Measurements from ENCODE around the gene ADCY9.
"Not testable (repeated sequence)": the region's sequence is repeated elsewhere in the genome, so short reads cannot be mapped to it uniquely, and the experiment has no call there.

The ADCY9 gene

GRCh38 chr16:3971706-3972105, 144.5 kb downstream of the ADCY9 start:
- Histone ChIP-seq H3K4me3 (ENCODE audit: low read length) (no peak overlapping the region), H3K27me3 (ENCODE audit: control insufficient read depth, insufficient read depth, low read length) (no peaks in the 10 kb centered on the region), H3K9me3 (ENCODE audit: control insufficient read depth, low read depth, low read length) (no peaks in the 10 kb centered on the region), H3K9ac (ENCODE audit: low read length) (no peak overlapping the region), H3K4me1 (ENCODE audit: control insufficient read depth, low read depth, low read length) (no peaks in the 10 kb centered on the region), H3K36me3 (ENCODE audit: control insufficient read depth, low read depth, low read length) (no peaks in the 10 kb centered on the region), H3K27ac (ENCODE audit: low read length) (no peak overlapping the region)

- Histone ChIP-seq H3K36me3 (ENCODE audit: control insufficient read depth, low read depth, low read length) (no peaks in the 10 kb centered on the region), H3K9ac (ENCODE audit: low read length) (no peak overlapping the region), H3K4me3 (ENCODE audit: low read length) (no peak overlapping the region), H3K27me3 (ENCODE audit: control insufficient read depth, insufficient read depth, low read length) (no peaks in the 10 kb centered on the region), H3K27ac (ENCODE audit: low read length) (no peak overlapping the region), H3K4me1 (ENCODE audit: control insufficient read depth, low read depth, low read length) (no peaks in the 10 kb centered on the region), H3K9me3 (ENCODE audit: control insufficient read depth, low read depth, low read length) (no peaks in the 10 kb centered on the region)
Measured at GRCh38 chr16:3971261-3971660, 145.0 kb downstream of the ADCY9 start.

GRCh38 chr16:3968551-3968950, 147.7 kb downstream of the ADCY9 start:
- Histone ChIP-seq H3K4me1 (ENCODE audit: control insufficient read depth, low read depth, low read length) (peaks cover 8% of the 10 kb centered on the region), H3K27me3 (ENCODE audit: control insufficient read depth, insufficient read depth, low read length) (no peaks in the 10 kb centered on the region), H3K9ac (ENCODE audit: low read length) (no peak overlapping the region), H3K9me3 (ENCODE audit: control insufficient read depth, low read depth, low read length) (no peaks in the 10 kb centered on the region), H3K36me3 (ENCODE audit: control insufficient read depth, low read depth, low read length) (no peaks in the 10 kb centered on the region), H3K4me3 (ENCODE audit: low read length) (no peak overlapping the region), H3K27ac (ENCODE audit: low read length) (no peak overlapping the region)

GRCh38 chr16:3966681-3967080, 149.6 kb downstream of the ADCY9 start:
- Histone ChIP-seq H3K9me3 (ENCODE audit: control insufficient read depth, low read depth, low read length) (no peaks in the 10 kb centered on the region), H3K4me3 (ENCODE audit: low read length) (no peak overlapping the region), H3K36me3 (ENCODE audit: control insufficient read depth, low read depth, low read length) (no peaks in the 10 kb centered on the region), H3K9ac (ENCODE audit: low read length) (no peak overlapping the region), H3K27ac (ENCODE audit: low read length) (no peak overlapping the region), H3K27me3 (ENCODE audit: control insufficient read depth, insufficient read depth, low read length) (no peaks in the 10 kb centered on the region), H3K4me1 (ENCODE audit: control insufficient read depth, low read depth, low read length) (peaks cover 9% of the 10 kb centered on the region)

GRCh38 chr16:3965781-3966582, 150.3 kb downstream of the ADCY9 start:
- peaks cover 9% of the 10 kb centered on the region for H3K4me1 ChIP-seq (ENCODE audit: control insufficient read depth, low read depth, low read length)
- no peaks in the 10 kb centered on the region for H3K9me3 ChIP-seq (ENCODE audit: control insufficient read depth, low read depth, low read length)
- no peaks in the 10 kb centered on the region for H3K36me3 ChIP-seq (ENCODE audit: control insufficient read depth, low read depth, low read length)
- H3K27me3 ChIP-seq (ENCODE audit: control insufficient read depth, insufficient read depth, low read length) = no peaks in the 10 kb centered on the region
- H3K27ac ChIP-seq (ENCODE audit: low read length) = no peak overlapping the region
- no peak overlapping the region for H3K9ac ChIP-seq (ENCODE audit: low read length)
- H3K4me3 ChIP-seq (ENCODE audit: low read length) = no peak overlapping the region

- H3K27ac ChIP-seq (ENCODE audit: low read length) = no peak overlapping the region
- H3K27me3 ChIP-seq (ENCODE audit: control insufficient read depth, insufficient read depth, low read length) = no peaks in the 10 kb centered on the region
- H3K4me1 ChIP-seq (ENCODE audit: control insufficient read depth, low read depth, low read length) = peaks cover 9% of the 10 kb centered on the region
- no peak overlapping the region for H3K9ac ChIP-seq (ENCODE audit: low read length)
- H3K4me3 ChIP-seq (ENCODE audit: low read length) = no peak overlapping the region
- H3K9me3 ChIP-seq (ENCODE audit: control insufficient read depth, low read depth, low read length) = no peaks in the 10 kb centered on the region
- no peaks in the 10 kb centered on the region for H3K36me3 ChIP-seq (ENCODE audit: control insufficient read depth, low read depth, low read length)
Measured at GRCh38 chr16:3965306-3965705, 150.9 kb downstream of the ADCY9 start.

GRCh38 chr16:3964686-3965290, 151.5 kb downstream of the ADCY9 start:
- Histone ChIP-seq H3K9me3 (ENCODE audit: control insufficient read depth, low read depth, low read length) (no peaks in the 10 kb centered on the region), H3K27me3 (ENCODE audit: control insufficient read depth, insufficient read depth, low read length) (no peaks in the 10 kb centered on the region), H3K9ac (ENCODE audit: low read length) (no peak overlapping the region), H3K4me3 (ENCODE audit: low read length) (no peak overlapping the region), H3K4me1 (ENCODE audit: control insufficient read depth, low read depth, low read length) (peaks cover 9% of the 10 kb centered on the region), H3K36me3 (ENCODE audit: control insufficient read depth, low read depth, low read length) (no peaks in the 10 kb centered on the region), H3K27ac (ENCODE audit: low read length) (no peak overlapping the region)

GRCh38 chr16:3963886-3964685, 152.2 kb downstream of the ADCY9 start:
- H3K4me3 ChIP-seq (ENCODE audit: low read length) = no peak overlapping the region
- no peaks in the 10 kb centered on the region for H3K27me3 ChIP-seq (ENCODE audit: control insufficient read depth, insufficient read depth, low read length)
- H3K27ac ChIP-seq (ENCODE audit: low read length) = no peak overlapping the region
- H3K9ac ChIP-seq (ENCODE audit: low read length) = no peak overlapping the region
- no peaks in the 10 kb centered on the region for H3K36me3 ChIP-seq (ENCODE audit: control insufficient read depth, low read depth, low read length)
- no peaks in the 10 kb centered on the region for H3K9me3 ChIP-seq (ENCODE audit: control insufficient read depth, low read depth, low read length)
- H3K4me1 ChIP-seq (ENCODE audit: control insufficient read depth, low read depth, low read length) = peaks cover 9% of the 10 kb centered on the region

GRCh38 chr16:3963203-3963602, 153.0 kb downstream of the ADCY9 start:
- no peaks in the 10 kb centered on the region for H3K36me3 ChIP-seq (ENCODE audit: control insufficient read depth, low read depth, low read length)
- H3K9ac ChIP-seq (ENCODE audit: low read length) = no peak overlapping the region
- no peak overlapping the region for H3K27ac ChIP-seq (ENCODE audit: low read length)
- peaks cover 9% of the 10 kb centered on the region for H3K4me1 ChIP-seq (ENCODE audit: control insufficient read depth, low read depth, low read length)
- no peaks in the 10 kb centered on the region for H3K9me3 ChIP-seq (ENCODE audit: control insufficient read depth, low read depth, low read length)
- H3K4me3 ChIP-seq (ENCODE audit: low read length) = no peak overlapping the region
- H3K27me3 ChIP-seq (ENCODE audit: control insufficient read depth, insufficient read depth, low read length) = no peaks in the 10 kb centered on the region

- Histone ChIP-seq H3K4me3 (ENCODE audit: low read length) (no peak overlapping the region), H3K27ac (ENCODE audit: low read length) (no peak overlapping the region)
Measured at GRCh38 chr16:3961449-3961849, 154.8 kb downstream of the ADCY9 start.

GRCh38 chr16:3959926-3960590, 156.2 kb downstream of the ADCY9 start:
- H3K27ac ChIP-seq (ENCODE audit: low read length); H3K4me3 ChIP-seq (ENCODE audit: low read length); H3K9me3 ChIP-seq (ENCODE audit: control insufficient read depth, low read depth, low read length); H3K27me3 ChIP-seq (ENCODE audit: control insufficient read depth, insufficient read depth, low read length); H3K9ac ChIP-seq (ENCODE audit: low read length); H3K4me1 ChIP-seq (ENCODE audit: control insufficient read depth, low read depth, low read length); H3K36me3 ChIP-seq (ENCODE audit: control insufficient read depth, low read depth, low read length): not testable (repeated sequence)

More at GRCh38 chr16:3961449-3961849, 154.8 kb downstream of the ADCY9 start:
- Histone ChIP-seq H3K27me3 (ENCODE audit: control insufficient read depth, insufficient read depth, low read length) (no peaks in the 10 kb centered on the region), H3K9ac (ENCODE audit: low read length) (no peak overlapping the region), H3K36me3 (ENCODE audit: control insufficient read depth, low read depth, low read length) (no peaks in the 10 kb centered on the region), H3K9me3 (ENCODE audit: control insufficient read depth, low read depth, low read length) (no peaks in the 10 kb centered on the region), H3K4me1 (ENCODE audit: control insufficient read depth, low read depth, low read length) (peaks cover 9% of the 10 kb centered on the region)
